Measurements from ENCODE around the gene DYNLT1. TPM values are rescaled to one million over a fixed set of nuclear protein-coding genes. Genes with fewer than 3 reads are reported as not detected.
A peak's percentile ranks its signal among the peaks of the same experiment; 100 is the strongest.

Gene DYNLT1
- total RNA-seq, 2 experiments from 2014 or later: 29.3 to 49.2 TPM

DNA sequence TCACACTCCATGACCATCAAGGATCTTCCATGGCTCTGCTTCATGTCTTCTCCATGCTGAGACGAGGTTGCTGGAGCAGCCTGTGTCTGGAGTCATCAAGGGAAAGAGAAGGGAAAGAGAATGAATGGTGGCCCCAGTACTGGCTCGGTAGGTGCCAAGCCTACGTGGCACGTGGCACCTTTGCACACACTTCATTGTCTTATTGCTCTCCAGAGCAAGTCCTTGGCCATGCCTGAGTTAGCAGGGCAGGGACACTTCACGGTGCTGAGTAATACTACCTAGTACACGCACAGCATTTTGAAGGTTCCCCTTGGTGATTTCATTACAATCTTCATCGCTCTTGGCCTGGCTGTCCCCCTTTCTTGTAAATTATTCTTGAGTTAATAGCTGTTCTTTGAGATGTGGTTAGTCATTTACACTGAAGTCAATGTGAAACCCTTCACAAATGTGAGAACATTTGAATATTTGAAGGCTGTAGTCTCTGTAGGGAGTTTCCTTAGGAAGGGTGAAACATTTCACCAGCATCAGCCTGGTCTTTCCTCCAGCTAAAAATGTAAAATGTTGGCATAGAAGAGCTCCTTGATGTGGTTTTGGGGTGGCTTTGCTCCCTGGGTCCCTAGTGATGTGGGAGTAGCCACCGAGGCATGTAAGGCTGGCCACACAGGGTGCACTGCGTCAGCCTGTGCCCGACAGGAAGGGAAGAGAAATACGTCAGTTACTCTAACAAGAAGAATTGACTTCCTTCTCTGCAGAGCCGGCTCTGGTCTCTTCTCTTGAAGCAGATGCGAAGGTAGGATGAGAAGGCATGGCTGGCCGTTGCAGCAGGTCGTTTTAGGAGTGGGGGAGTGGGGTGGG is 5.0 kb upstream of the DYNLT1 start, which contains the start of gene SYTL3:
TSS of gene SYTL3 (plus strand) at position 766 of the 855 bp plus-strand sequence. CDS start 13,215 bp downstream, outside the sequence.
- H3K27ac ChIP-seq (ENCODE audit: low read depth, low read length, poor library complexity, severe bottlenecking): no peak within 1 kb of the TSS
- ChIA-PET CTCF (ENCODE audit: unreplicated experiment) (interaction anchor here (0.5 to 0.6 kb wide), 2 partner anchors 238 to 455 kb away, joined by 3 to 8 read pairs; no protein-coding TSS in a partner anchor), POLR2A (interaction anchor here (0.6 to 1.7 kb wide), 5 partner anchors 8 to 313 kb away, joined by 3 to 4 read pairs (median 4); no protein-coding TSS in a partner anchor)
- peak within 1 kb of the TSS; percentile 32; the same call in 1 of the 2 replicates for H3K4me2 ChIP-seq (ENCODE audit: low read length)
- no TSS peak for BruUV-seq (replicated peaks)
- intact Hi-C loops (cut with micrococcal nuclease; ENCODE audit: unreplicated experiment): no loop called here
- H4K20me1 ChIP-seq (ENCODE audit: insufficient read depth, low read length): no peaks in the 10 kb centered on the region
- H3K79me2 ChIP-seq (ENCODE audit: insufficient read depth, low read depth, low read length): no peaks in the 10 kb centered on the region
- peaks cover 13% of the 10 kb centered on the region for H3K4me1 ChIP-seq (ENCODE audit: insufficient read depth, low read length, poor library complexity, severe bottlenecking)
- no peak within 1 kb of the TSS for H3K4me3 ChIP-seq (ENCODE audit: low read depth, low read length, poor library complexity, severe bottlenecking)
- H2AFZ ChIP-seq (ENCODE audit: low read length): peak within 1 kb of the TSS; percentile 8; the same call in 1 of the 2 replicates
- H3K36me3 ChIP-seq (ENCODE audit: insufficient read depth, low read length): no peaks in the 10 kb centered on the region
- H3K9me3 ChIP-seq (ENCODE audit: low read length): no peaks in the 10 kb centered on the region
- TF ChIP-seq, protein P1, sequence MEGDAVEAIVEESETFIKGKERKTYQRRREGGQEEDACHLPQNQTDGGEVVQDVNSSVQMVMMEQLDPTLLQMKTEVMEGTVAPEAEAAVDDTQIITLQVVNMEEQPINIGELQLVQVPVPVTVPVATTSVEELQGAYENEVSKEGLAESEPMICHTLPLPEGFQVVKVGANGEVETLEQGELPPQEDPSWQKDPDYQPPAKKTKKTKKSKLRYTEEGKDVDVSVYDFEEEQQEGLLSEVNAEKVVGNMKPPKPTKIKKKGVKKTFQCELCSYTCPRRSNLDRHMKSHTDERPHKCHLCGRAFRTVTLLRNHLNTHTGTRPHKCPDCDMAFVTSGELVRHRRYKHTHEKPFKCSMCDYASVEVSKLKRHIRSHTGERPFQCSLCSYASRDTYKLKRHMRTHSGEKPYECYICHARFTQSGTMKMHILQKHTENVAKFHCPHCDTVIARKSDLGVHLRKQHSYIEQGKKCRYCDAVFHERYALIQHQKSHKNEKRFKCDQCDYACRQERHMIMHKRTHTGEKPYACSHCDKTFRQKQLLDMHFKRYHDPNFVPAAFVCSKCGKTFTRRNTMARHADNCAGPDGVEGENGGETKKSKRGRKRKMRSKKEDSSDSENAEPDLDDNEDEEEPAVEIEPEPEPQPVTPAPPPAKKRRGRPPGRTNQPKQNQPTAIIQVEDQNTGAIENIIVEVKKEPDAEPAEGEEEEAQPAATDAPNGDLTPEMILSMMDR (conservative IDR thresholded peaks at IDR 0.05; ENCODE audit: low read length): no peak
- TF ChIP-seq EZH2phosphoT487 (IDR thresholded peaks at IDR 0.05; ENCODE audit: borderline replicate concordance, low read depth, low read length): no peak
- H3K9me2 ChIP-seq (ENCODE audit: insufficient read depth, low read length): no peaks in the 10 kb centered on the region
- DNase-seq (ENCODE audit: low spot score): peak; percentile 41

DNA sequence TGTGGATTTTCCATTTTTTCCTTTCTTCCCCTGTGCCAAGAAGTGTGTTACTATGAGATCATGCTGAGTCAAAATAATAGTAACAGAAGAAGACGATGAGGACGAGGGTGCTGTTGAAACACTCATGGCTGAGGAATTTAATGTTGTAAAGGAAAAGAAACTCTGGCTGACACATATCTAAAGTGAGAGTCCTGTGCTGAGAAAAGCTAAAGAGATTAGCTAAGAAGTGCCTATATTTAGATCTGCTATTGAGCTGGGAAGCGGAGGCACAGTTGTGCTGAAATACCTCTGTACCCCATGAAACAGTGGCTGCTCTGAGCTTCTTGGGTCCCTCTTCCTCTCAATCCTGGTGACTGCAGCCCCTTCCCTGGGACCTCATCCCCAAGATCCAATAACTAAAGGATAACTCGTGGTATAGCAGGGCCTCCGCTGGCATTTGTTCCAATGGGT is 4.2 kb upstream of the DYNLT1 start:
- H3K79me2 ChIP-seq (ENCODE audit: insufficient read depth, low read depth, low read length): peaks cover 1% of the 10 kb centered on the region; the same call in 1 of the 2 replicates
- no peak overlapping the region for H3K4me3 ChIP-seq (ENCODE audit: low read depth, low read length, poor library complexity, severe bottlenecking)
- ChIA-PET CTCF (ENCODE audit: unreplicated experiment) (interaction anchor here (0.5 kb wide), 1 partner anchor 239 kb away, joined by 8 read pairs; no protein-coding TSS in a partner anchor), POLR2A (interaction anchor here (1.3 kb wide), 1 partner anchor 11 kb away, joined by 4 read pairs; no protein-coding TSS in a partner anchor)
- H3K9me2 ChIP-seq (ENCODE audit: insufficient read depth, low read length): no peaks in the 10 kb centered on the region
- H3K27ac ChIP-seq (ENCODE audit: low read depth, low read length, poor library complexity, severe bottlenecking): no peak overlapping the region
- H4K20me1 ChIP-seq (ENCODE audit: insufficient read depth, low read length): no peaks in the 10 kb centered on the region
- H3K36me3 ChIP-seq (ENCODE audit: insufficient read depth, low read length): no peaks in the 10 kb centered on the region
- H3K9me3 ChIP-seq (ENCODE audit: low read length): no peaks in the 10 kb centered on the region
- no TSS peak for BruUV-seq (replicated peaks)
- DNase-seq (ENCODE audit: low spot score): no peak
- H3K4me2 ChIP-seq (ENCODE audit: low read length): no peak overlapping the region
- H3K4me1 ChIP-seq (ENCODE audit: insufficient read depth, low read length, poor library complexity, severe bottlenecking): peaks cover 13% of the 10 kb centered on the region
- no peak for TF ChIP-seq EZH2phosphoT487 (IDR thresholded peaks at IDR 0.05; ENCODE audit: borderline replicate concordance, low read depth, low read length)
- TF ChIP-seq, protein P1 (conservative IDR thresholded peaks at IDR 0.05; ENCODE audit: low read length): no peak
- intact Hi-C loops (cut with micrococcal nuclease; ENCODE audit: unreplicated experiment): no loop called here
- no peak overlapping the region for H2AFZ ChIP-seq (ENCODE audit: low read length)
